Duodenal mucosa (tissue), 2 donors: ENCODE data around the gene INTS4.
"Not testable (repeated sequence)": the region's sequence is repeated elsewhere in the genome, so short reads cannot be mapped to it uniquely, and the experiment has no call there.

Experiments
- H3K27ac ChIP-seq: one replicate; pipeline ENCODE4 v1.7.0; 2013; ENCODE audit warnings: low read depth, low read length
- H3K27me3 ChIP-seq, 2 donors: one replicate each; pipeline ENCODE4 v1.7.0; 2013; ENCODE audit warnings: low read length in 2 of 2, control low read depth in 1 of 2; ENCODE audit not compliant: insufficient read depth in 2 of 2, control insufficient read depth in 1 of 2
- H3K36me3 ChIP-seq, 2 donors: one replicate each; pipeline ENCODE4 v1.7.0; 2013; ENCODE audit warnings: low read length in 2 of 2, control low read depth in 1 of 2; ENCODE audit not compliant: insufficient read depth in 2 of 2, control insufficient read depth in 1 of 2
- H3K4me1 ChIP-seq, 2 donors: one replicate each; pipeline ENCODE4 v1.7.0; 2013; ENCODE audit warnings: low read length in 2 of 2, control low read depth in 1 of 2; ENCODE audit not compliant: insufficient read depth in 2 of 2, control insufficient read depth in 1 of 2
- H3K4me3 ChIP-seq, 2 donors: one replicate each; pipeline ENCODE4 v1.7.0; 2013; ENCODE audit warnings: low read length in 2 of 2, low read depth in 1 of 2
- H3K9ac ChIP-seq, 2 donors: one replicate each; pipeline ENCODE4 v1.7.0; 2013; ENCODE audit warnings: low read length in 2 of 2, low read depth in 1 of 2
- H3K9me3 ChIP-seq, 2 donors: one replicate each; pipeline ENCODE4 v1.7.0; 2013; ENCODE audit warnings: low read length in 2 of 2, control low read depth in 1 of 2; ENCODE audit not compliant: control insufficient read depth in 1 of 2

The INTS4 gene

DNA sequence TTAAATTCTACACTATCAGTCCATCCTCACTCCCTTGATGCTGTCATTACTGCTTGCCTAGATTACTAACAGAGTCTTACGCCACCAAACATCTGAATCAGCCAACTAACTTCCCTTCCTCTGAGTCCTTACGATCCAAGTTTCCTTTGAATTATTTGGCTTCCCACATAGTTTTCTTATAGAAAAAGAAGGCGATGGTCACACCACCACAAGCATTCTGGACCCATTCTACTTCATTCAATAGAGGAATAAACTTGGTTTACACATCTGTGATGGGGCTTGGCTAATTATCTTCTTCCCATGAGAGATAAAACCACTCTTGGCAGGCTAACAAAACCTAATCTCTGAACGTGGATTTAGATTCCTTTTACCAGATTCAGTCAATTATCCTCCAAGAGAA is 35.0 kb downstream of the INTS4 start:
- Histone ChIP-seq H3K36me3 (peaks cover 7 to 14% of the 10 kb centered on the region in 2 donors), H3K27ac (no peak overlapping the region), H3K4me3 (no peak overlapping the region)

DNA sequence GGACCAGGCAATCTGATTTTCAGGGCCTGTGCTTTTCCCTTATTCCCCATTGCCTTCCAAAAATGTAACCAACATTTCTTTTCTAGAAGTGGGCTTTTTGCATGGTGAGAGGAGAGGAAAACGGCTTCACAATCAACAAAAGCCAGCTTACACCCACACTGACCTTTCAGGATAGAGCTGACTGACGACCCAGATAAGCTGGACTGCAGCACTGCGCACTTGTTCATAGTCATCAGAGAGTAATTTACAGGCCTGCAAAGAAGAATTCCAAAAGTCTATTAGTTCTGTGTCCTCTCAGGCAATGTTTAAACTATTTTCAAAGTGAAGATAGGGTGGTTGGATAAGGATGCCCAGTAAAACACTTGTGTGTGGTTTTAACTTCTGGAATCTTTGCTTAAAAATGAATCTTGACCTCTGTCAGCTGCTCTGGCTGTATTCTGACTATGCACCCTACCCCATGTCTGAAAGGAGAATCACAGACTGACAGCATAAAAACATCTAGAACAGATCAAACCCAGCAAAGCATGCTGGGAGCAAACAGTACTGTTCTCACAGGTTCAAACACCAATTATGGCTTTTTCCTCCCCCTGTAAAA is 35.8 kb downstream of the INTS4 start:
- not testable (repeated sequence) for H3K9ac ChIP-seq, H3K4me3 ChIP-seq, H3K27me3 ChIP-seq, H3K9me3 ChIP-seq, H3K4me1 ChIP-seq, H3K27ac ChIP-seq
- peaks cover 7 to 14% of the 10 kb centered on the region in 2 donors for H3K36me3 ChIP-seq

More for the DNA sequence above, 35.0 kb downstream of the INTS4 start:
- no peaks in the 10 kb centered on the region for H3K9me3 ChIP-seq
- no peaks in the 10 kb centered on the region for H3K4me1 ChIP-seq
- no peak overlapping the region for H3K9ac ChIP-seq
- no peaks in the 10 kb centered on the region for H3K27me3 ChIP-seq

DNA sequence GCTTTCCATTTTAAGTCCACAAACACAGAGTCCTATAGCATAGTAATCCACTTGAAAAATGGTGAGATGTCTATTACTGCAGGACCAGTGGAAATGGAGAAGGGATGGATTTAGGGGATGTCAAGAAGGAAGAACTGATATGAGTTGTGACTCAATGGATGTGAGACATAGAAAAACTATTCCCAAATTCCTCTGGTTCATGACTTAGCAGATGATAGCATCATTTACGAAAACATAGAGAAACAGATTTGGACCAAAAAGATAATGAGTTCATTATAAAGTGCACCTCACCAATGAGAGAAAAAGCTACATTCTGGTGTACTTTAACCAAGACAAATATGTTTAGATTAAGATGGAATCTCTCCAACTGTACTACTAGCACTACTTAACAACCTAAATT is 51.2 kb downstream of the INTS4 start:
- H3K27me3 ChIP-seq, H3K9me3 ChIP-seq, H3K36me3 ChIP-seq, H3K9ac ChIP-seq, H3K4me3 ChIP-seq, H3K4me1 ChIP-seq, H3K27ac ChIP-seq: not testable (repeated sequence)

DNA sequence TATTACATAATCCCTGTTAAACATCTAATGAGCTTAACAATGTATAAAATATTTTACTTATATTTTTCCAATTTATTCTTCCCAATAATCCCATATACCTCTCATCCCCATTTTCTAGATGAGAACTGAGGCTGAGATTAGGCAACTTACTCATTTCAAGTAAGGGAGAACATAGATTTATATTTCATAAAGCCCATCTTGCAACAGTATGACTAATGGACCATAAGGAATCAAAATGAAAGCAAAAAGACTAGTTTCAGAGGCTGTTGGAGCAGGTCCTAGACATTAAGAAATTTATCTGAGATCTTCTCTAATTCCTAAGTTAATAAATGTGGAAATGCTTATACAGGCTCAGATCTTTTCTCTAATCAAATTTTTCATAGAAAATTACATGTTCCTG is 52.0 kb downstream of the INTS4 start:
- H3K9ac ChIP-seq, H3K27me3 ChIP-seq, H3K4me1 ChIP-seq, H3K36me3 ChIP-seq, H3K4me3 ChIP-seq, H3K27ac ChIP-seq, H3K9me3 ChIP-seq: not testable (repeated sequence)

DNA sequence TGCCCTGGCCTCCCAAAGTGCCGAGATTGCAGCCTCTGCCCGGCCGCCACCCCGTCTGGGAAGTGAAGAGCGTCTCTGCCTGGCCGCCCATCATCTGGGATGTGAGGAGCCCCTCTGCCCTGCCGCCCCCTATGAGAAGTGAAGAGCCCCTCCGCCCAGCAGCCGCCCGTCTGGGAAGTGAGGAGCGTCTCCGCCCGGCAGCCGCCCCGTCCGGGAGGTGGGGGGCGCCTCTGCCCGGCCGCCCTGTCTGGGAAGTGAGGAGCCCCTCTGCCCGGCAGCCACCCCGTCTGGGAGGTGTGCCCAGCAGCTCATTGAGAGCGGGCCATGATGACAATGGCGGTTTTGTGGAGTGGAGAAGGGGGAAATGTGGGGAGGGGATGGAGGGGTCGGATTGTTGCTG is 60.9 kb downstream of the INTS4 start:
- not testable (repeated sequence) for H3K4me3 ChIP-seq, H3K27ac ChIP-seq, H3K27me3 ChIP-seq, H3K4me1 ChIP-seq, H3K36me3 ChIP-seq, H3K9me3 ChIP-seq, H3K9ac ChIP-seq

DNA sequence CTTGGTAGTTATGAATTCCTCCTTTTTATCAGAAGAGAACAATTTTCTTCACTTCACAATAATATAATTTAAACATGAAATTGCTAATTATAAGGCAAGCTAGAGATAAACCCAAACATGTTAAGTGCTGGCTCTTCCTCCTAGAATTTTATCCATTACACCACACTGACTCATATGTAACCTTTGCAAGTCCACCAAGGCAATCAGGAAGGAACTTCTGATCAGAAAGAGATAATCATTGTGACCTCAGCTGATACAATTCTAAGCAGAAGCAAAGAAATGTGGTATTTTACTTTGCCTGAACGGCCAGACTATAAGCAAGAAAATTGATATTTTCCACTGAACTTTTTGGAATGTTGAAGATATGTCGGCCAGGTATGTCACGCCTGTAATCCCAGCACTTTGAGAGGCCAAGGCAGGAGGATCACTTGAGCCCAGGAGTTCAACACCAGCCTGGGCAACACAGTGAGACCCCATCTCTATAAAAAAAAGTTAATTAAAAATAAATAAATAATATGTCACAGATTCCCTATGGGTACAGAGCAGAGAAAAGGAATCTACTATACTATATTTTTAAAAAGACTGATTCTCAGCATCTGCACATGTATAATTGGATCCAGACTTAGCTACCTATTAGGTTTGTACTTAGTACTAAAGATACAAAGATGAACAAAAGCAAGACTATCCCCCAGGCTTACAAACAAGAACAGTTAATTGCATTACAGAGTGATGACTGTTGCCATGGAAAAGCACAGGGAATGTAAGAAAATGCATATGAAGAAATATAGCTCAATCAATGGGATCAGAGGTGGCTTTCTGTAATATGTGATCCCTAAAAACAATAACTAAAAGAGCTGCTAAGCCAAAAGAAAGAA is 63.9 kb downstream of the INTS4 start:
- H3K27ac ChIP-seq, H3K36me3 ChIP-seq, H3K4me3 ChIP-seq, H3K4me1 ChIP-seq, H3K27me3 ChIP-seq, H3K9ac ChIP-seq, H3K9me3 ChIP-seq: not testable (repeated sequence)

DNA sequence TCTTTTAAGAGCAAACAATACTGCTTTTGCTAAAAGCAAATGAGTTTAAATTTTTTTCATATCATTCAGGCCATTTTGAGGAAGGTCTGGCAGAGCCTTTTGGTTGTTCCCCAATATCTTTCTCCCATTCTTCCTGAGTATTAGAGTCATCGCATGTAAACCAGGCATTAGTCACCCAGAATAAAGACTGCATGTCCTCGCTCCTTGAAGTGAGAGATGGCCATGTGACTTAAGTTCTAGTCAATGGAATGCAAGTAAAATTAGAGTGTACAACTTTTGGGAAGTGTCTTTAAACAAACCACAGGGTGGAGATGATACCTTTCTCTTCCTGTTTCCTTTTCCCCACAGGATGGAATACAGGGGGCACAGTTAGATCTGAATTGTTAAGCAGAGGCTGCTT is 76.8 kb downstream of the INTS4 start:
- H3K4me3 ChIP-seq, H3K27ac ChIP-seq, H3K36me3 ChIP-seq, H3K27me3 ChIP-seq, H3K4me1 ChIP-seq, H3K9ac ChIP-seq, H3K9me3 ChIP-seq: not testable (repeated sequence)

DNA sequence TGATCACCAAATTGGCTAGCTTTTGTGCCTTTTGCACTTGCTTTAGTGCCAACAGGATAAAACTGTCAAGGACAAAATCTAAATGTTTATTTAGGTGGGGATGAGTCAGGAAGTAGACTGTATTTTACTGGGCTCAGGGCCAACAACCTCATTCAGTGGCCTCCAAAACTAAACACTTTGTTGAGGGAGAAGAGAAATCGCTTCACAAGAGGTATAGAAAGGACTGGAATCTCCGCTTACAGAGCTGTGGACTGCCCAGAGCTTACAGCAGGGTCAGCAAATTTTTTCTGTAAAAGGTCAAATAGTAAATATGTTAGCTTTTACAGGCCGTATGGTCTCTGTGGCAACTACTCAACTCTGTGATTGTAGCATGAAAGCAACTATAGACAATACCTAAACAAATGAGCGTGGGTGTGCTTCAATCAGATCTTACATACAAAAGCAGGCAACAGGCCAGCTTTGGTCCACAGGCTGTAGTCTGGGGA is 80.1 kb downstream of the INTS4 start:
- not testable (repeated sequence) for H3K4me3 ChIP-seq, H3K9me3 ChIP-seq, H3K4me1 ChIP-seq, H3K9ac ChIP-seq, H3K27me3 ChIP-seq, H3K27ac ChIP-seq
- H3K36me3 ChIP-seq: peaks cover 3 to 11% of the 10 kb centered on the region in 2 donors

DNA sequence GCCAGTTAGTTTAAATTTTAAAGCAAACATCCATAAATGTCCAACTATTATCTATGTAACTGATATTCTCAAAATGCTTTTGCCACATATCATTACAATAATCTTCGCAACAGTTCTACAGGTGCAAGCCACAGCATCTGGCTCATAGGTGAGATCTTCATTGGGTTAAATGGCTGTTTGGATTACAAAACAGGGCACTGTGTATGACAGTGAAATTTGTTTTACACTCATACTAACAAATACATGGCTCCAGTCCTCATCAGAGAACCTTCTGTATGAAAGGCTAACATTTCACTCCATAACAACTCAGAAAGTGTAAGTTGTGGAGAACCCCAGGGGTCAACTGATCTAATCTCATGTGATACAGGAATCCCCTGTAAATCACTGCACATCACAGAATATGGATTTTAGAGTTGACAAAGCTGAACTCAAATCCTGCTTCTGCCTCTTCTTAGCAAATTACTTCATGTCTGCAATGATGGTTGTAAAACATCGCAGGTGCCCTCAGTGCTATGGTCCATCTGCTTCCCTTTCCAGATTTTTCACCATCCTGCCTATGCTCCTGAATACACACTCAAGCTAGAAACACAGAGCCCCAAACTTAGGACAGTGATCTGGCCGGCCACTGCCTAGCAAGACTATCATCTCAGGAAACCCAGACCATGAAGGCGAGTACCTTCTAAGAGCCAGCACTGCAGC is 80.7 kb downstream of the INTS4 start:
- not testable (repeated sequence) for H3K27ac ChIP-seq, H3K4me1 ChIP-seq, H3K9me3 ChIP-seq, H3K9ac ChIP-seq, H3K4me3 ChIP-seq, H3K27me3 ChIP-seq
- H3K36me3 ChIP-seq: peaks cover 3 to 10% of the 10 kb centered on the region in 2 donors

DNA sequence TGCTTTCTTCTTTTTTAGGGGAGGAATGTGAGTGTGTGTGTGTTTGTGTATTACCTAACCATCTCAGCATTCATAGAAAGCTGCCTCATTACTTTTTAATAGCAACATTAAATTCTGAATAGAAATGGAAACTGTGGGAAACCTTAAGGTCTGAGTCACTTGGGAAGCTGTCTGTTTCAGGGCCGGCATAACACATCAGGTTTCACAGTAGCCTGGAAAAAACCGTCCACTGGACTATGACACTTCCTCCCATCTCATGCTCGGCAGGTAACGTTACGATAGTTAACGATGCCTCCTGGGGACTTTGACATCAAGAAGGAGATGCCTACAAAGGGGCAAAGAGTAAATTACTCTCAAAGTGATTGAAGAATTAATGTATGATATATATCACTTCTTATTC is 83.6 kb downstream of the INTS4 start:
- not testable (repeated sequence) for H3K27me3 ChIP-seq, H3K27ac ChIP-seq, H3K9ac ChIP-seq, H3K4me1 ChIP-seq, H3K9me3 ChIP-seq, H3K4me3 ChIP-seq
- H3K36me3 ChIP-seq: peaks cover 0 to 14% of the 10 kb centered on the region in 2 donors
